GM12878 (cell line): ENCODE results near the gene NEURL4.

Experiments used
- EP300 ChIP-seq, 2 experiments: fragments of 150-350 bp in 1 of 2; IDR thresholded peaks; 2 replicates each; pipeline ENCODE4 v1.6.1; 2011 to 2012; ENCODE audit warnings: low read depth in 2 of 2, low read length in 2 of 2, borderline replicate concordance in 1 of 2, improper control_type of control experiment in 1 of 2, inconsistent platforms in 1 of 2; ENCODE audit not compliant: control insufficient read depth in 1 of 2
- EZH2 ChIP-seq: IDR thresholded peaks from 2 replicates; pipeline ENCODE4 v1.6.1; 2012; ENCODE audit warnings: low read depth, mild to moderate bottlenecking, control low read depth, inconsistent platforms, low read length, borderline replicate concordance; ENCODE audit not compliant: control insufficient read depth
- NR2C1 ChIP-seq: fragments of 450-650 bp; IDR thresholded peaks from 2 replicates; pipeline ENCODE4 v1.6.1; 2017; ENCODE audit warnings: antibody characterized with exemption, mild to moderate bottlenecking, moderate library complexity
- NR2C2 ChIP-seq: IDR thresholded peaks from 2 replicates; pipeline ENCODE4 v1.6.1; 2011; ENCODE audit warnings: borderline replicate concordance, low read depth; ENCODE audit not compliant: control insufficient read depth, insufficient read length
- POLR2A ChIP-seq: IDR thresholded peaks from 2 replicates; pipeline ENCODE4 v1.6.1; 2011; ENCODE audit warnings: low read depth, mild to moderate bottlenecking, low read length
- RBBP5 ChIP-seq: fragments of 200-600 bp; sonication (generic); conservative IDR thresholded peaks from 2 replicates; pipeline ENCODE4 v1.6.1; 2016
- SMC3 ChIP-seq: IDR thresholded peaks from 2 replicates; pipeline ENCODE4 v1.6.1; 2011; ENCODE audit warnings: low read length, improper control_type of control experiment, borderline replicate concordance
- TCF7 ChIP-seq: IDR thresholded peaks from 2 replicates; pipeline ENCODE4 v1.6.1; 2014; ENCODE audit warnings: antibody characterized with exemption, borderline replicate concordance
- TF ChIP-seq, protein P1 (sequence below): fragments of 450-650 bp; formaldehyde crosslinking; IDR thresholded peaks from 2 replicates; pipeline ENCODE4 v1.5.0; 2022; ENCODE audit warnings: mild to moderate bottlenecking, missing genetic modification characterization

DNA sequence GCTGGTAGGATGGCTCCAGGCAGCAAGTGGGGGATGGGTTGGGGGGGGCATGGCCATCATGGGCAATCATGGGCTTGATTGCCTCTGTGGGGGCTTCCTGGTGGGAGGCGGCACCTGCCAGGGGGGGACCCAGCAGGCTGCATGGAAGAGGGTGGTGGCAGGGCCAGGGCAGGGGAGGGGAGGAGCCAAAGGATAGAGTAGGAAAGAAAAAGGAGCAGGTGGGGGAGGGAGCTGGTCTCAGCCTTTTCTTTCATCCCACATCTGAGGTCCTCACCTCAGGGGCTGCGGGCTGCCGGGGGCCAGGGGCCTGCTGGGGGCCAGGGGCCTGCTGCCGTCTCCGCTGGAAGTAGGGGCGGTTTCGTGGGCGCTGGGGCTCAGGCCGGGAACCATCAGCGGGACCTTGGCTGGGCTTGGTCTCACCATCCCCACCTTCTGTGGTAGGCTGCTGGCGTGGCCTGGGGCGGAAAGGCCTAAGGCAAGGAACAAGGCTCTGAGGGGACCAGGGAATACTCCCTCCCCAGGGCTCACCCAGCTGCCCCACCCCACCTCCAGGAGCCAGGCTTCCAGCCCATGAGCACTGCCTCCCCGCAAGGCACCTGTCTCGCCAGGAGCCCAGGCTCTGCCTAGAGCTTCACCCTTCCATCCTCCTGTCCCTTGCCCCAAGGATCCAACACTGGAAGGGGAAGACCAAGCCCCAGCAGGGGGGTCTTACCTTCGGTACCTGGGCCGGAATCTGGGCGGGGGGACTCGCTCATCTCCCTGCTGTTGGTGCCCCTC lies 39.7 kb downstream of the NEURL4 start:
- TF ChIP-seq EP300 (IDR thresholded peaks at IDR 0.05; ENCODE audit: borderline replicate concordance in 1 of 2, control insufficient read depth in 1 of 2, low read depth in 2 of 2, low read length in 2 of 2) (no peak), POLR2A (no peak), RBBP5 (no peak), TCF7 (no peak), NR2C2 (no peak), NR2C1 (no peak), EZH2 (no peak), SMC3 (no peak)
- TF ChIP-seq, protein P1, sequence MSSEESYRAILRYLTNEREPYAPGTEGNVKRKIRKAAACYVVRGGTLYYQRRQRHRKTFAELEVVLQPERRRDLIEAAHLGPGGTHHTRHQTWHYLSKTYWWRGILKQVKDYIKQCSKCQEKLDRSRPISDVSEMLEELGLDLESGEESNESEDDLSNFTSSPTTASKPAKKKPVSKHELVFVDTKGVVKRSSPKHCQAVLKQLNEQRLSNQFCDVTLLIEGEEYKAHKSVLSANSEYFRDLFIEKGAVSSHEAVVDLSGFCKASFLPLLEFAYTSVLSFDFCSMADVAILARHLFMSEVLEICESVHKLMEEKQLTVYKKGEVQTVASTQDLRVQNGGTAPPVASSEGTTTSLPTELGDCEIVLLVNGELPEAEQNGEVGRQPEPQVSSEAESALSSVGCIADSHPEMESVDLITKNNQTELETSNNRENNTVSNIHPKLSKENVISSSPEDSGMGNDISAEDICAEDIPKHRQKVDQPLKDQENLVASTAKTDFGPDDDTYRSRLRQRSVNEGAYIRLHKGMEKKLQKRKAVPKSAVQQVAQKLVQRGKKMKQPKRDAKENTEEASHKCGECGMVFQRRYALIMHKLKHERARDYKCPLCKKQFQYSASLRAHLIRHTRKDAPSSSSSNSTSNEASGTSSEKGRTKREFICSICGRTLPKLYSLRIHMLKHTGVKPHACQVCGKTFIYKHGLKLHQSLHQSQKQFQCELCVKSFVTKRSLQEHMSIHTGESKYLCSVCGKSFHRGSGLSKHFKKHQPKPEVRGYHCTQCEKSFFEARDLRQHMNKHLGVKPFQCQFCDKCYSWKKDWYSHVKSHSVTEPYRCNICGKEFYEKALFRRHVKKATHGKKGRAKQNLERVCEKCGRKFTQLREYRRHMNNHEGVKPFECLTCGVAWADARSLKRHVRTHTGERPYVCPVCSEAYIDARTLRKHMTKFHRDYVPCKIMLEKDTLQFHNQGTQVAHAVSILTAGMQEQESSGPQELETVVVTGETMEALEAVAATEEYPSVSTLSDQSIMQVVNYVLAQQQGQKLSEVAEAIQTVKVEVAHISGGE (CRISPR knock-in tag) = no peak
